Thyroid gland (tissue), 4 donors: ENCODE measurements around the gene FYB2.

Experiments
- POLR2A ChIP-seq, 2 donors: fragments of 450-650 bp; IDR thresholded peaks; one replicate each; pipeline ENCODE4 v1.6.1; 2017; ENCODE audit warnings: antibody characterized with exemption in 2 of 2, mild to moderate bottlenecking in 2 of 2, moderate library complexity in 1 of 2
- TF ChIP-seq, protein P1 (sequence below), 6 experiments: fragments of 200-600 bp in 3 of 6; fragments of 450-650 bp in 3 of 6; sonication (generic) in 3 of 6; IDR thresholded peaks; one replicate each; pipeline ENCODE4 v1.5.1; 2016 to 2019; ENCODE audit warnings: antibody characterized with exemption in 6 of 6, mild to moderate bottlenecking in 2 of 6, inconsistent platforms in 1 of 6, moderate library complexity in 1 of 6

DNA sequence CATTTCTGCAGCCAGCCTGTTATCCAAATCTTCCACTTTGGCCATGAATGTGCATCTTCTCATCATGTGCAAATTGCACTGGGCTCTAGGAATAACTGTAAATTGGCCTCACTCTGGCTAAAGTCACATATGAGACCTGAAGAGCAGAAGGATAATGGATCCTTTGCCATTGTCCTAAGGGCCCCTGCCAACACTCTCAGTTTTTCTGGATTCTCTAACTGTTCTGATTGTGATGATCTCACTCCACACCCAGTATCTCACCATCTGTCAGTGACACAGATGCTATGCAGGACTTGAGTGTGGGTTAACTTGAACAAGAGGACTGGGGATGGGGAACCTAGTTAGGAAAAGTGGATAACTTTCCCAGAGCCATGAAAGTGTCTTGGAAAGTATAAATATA is 8.5 kb upstream of the FYB2 start:
- TF ChIP-seq, protein P1, sequence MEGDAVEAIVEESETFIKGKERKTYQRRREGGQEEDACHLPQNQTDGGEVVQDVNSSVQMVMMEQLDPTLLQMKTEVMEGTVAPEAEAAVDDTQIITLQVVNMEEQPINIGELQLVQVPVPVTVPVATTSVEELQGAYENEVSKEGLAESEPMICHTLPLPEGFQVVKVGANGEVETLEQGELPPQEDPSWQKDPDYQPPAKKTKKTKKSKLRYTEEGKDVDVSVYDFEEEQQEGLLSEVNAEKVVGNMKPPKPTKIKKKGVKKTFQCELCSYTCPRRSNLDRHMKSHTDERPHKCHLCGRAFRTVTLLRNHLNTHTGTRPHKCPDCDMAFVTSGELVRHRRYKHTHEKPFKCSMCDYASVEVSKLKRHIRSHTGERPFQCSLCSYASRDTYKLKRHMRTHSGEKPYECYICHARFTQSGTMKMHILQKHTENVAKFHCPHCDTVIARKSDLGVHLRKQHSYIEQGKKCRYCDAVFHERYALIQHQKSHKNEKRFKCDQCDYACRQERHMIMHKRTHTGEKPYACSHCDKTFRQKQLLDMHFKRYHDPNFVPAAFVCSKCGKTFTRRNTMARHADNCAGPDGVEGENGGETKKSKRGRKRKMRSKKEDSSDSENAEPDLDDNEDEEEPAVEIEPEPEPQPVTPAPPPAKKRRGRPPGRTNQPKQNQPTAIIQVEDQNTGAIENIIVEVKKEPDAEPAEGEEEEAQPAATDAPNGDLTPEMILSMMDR (IDR thresholded peaks at IDR 0.05) = no peak
- TF ChIP-seq POLR2A (IDR thresholded peaks at IDR 0.05) = no peak
